AG10803 (cell line): Measurements from ENCODE around the gene SEMA4D.

Experiments used
- DNase-seq: peaks from one replicate; pipeline ENCODE4 v3.0.0; 2010; ENCODE audit warnings: low read depth
- H3K4me3 ChIP-seq: 2 replicates; pipeline ENCODE4 v1.5.1; 2011; ENCODE audit warnings: mild to moderate bottlenecking, low read length, control low read depth
- TF ChIP-seq, protein P1 (sequence below): conservative IDR thresholded peaks from 2 replicates; pipeline ENCODE4 v1.5.1; 2011; ENCODE audit warnings: mild to moderate bottlenecking, low read length, control low read depth, inconsistent platforms

The SEMA4D gene

GRCh38 chr9:89450213-89450612, 47.7 kb downstream of the SEMA4D start:
- TF ChIP-seq, protein P1, sequence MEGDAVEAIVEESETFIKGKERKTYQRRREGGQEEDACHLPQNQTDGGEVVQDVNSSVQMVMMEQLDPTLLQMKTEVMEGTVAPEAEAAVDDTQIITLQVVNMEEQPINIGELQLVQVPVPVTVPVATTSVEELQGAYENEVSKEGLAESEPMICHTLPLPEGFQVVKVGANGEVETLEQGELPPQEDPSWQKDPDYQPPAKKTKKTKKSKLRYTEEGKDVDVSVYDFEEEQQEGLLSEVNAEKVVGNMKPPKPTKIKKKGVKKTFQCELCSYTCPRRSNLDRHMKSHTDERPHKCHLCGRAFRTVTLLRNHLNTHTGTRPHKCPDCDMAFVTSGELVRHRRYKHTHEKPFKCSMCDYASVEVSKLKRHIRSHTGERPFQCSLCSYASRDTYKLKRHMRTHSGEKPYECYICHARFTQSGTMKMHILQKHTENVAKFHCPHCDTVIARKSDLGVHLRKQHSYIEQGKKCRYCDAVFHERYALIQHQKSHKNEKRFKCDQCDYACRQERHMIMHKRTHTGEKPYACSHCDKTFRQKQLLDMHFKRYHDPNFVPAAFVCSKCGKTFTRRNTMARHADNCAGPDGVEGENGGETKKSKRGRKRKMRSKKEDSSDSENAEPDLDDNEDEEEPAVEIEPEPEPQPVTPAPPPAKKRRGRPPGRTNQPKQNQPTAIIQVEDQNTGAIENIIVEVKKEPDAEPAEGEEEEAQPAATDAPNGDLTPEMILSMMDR, result no peak
- DNase-seq, result no peak
- H3K4me3 ChIP-seq, result no peak overlapping the region

GRCh38 chr9:89449261-89449671, 48.6 kb downstream of the SEMA4D start:
- H3K4me3 ChIP-seq, result no peak overlapping the region
- DNase-seq, result no peak
- TF ChIP-seq, protein P1, result no peak

GRCh38 chr9:89448821-89449220, 49.1 kb downstream of the SEMA4D start:
- no peak for DNase-seq
- TF ChIP-seq, protein P1, result no peak
- H3K4me3 ChIP-seq, result no peak overlapping the region

DNA sequence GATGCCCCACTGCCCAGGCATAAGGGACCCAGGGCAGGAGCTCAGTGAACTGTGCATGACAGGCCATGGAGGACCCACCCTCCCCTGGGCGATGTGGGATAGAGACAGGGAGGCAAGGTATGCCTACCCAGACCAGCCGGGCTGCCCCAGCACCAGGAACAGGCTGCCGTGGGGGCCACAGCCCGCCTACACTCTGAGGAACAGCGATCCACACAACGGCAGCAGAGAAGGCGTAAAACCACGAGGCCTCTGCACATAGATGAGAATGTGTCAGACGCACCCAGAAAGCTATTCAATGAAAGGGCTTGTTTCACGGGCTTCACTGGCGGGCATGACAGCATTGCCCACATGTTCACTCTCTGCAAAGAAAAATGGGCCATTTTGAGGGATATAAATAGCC, 49.5 kb downstream of the SEMA4D start:
- no peak for DNase-seq
- TF ChIP-seq, protein P1, result no peak
- no peak overlapping the region for H3K4me3 ChIP-seq

DNA sequence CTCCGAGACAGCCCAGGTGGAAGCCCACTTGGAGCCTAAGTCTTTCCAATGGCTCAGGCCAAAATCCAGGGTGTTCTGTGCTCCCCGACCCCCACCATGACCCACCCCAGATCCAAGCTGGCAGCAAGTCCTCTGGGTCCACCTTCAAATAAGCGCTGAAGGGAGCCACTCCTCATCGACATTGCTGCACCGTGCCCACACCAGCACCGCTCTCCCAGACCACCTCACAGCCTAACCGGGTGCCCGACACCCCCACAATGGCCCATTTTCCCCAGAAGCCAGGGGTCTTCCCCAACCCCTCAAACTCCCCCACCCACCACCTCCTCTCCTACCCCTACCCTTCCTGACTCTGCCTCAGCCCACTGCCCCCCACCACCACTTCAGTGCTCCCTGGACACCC, 50.5 kb downstream of the SEMA4D start:
- TF ChIP-seq, protein P1, result no peak
- no peak overlapping the region for H3K4me3 ChIP-seq
- DNase-seq, result no peak

DNA sequence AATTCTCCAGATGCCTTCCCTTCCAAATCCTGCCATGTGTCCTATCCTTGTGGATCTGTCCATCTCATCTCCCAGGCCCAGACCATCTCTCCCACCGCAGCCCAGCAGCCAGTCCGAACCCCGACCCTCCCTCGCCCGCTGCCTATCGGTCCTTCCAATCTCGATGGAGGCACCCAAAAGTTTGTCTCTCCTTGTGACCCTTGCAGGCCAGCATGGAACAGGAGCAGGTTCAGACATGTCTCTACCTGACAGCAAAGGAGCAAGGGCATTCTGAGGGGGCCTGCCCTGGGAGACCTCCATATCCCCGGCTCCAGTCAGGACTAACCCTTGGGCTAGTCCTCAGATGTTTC, 51.0 kb downstream of the SEMA4D start:
- H3K4me3 ChIP-seq, result no peak overlapping the region
- TF ChIP-seq, protein P1, result no peak
- DNase-seq, result no peak

GRCh38 chr9:89446261-89446960, 51.5 kb downstream of the SEMA4D start:
- TF ChIP-seq, protein P1, result no peak
- no peak for DNase-seq

More at GRCh38 chr9:89446261-89446960, 51.5 kb downstream of the SEMA4D start:
- no peak overlapping the region for H3K4me3 ChIP-seq
